ENCODE results near the gene BCAS3.

DNA sequence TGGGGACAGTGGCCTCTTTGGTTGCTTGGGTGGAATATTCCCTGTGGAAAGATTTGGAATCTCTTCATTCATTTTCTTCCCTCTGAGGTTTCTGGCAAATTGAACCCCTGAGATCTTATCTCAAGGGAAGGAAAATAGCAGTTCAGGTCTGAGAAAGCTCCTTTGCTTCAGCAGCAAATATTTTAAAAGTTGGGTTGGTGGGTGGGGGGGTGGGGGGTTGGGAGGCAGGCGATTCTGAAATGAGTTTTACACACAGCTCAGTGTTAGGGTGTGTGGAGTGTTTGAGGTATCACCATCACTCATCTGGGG, 728.8 kb downstream of the BCAS3 start:
- no peak for TF ChIP-seq TSHZ2 (CRISPR knock-in tag; IDR thresholded peaks at IDR 0.05)
- TF ChIP-seq, protein P1, sequence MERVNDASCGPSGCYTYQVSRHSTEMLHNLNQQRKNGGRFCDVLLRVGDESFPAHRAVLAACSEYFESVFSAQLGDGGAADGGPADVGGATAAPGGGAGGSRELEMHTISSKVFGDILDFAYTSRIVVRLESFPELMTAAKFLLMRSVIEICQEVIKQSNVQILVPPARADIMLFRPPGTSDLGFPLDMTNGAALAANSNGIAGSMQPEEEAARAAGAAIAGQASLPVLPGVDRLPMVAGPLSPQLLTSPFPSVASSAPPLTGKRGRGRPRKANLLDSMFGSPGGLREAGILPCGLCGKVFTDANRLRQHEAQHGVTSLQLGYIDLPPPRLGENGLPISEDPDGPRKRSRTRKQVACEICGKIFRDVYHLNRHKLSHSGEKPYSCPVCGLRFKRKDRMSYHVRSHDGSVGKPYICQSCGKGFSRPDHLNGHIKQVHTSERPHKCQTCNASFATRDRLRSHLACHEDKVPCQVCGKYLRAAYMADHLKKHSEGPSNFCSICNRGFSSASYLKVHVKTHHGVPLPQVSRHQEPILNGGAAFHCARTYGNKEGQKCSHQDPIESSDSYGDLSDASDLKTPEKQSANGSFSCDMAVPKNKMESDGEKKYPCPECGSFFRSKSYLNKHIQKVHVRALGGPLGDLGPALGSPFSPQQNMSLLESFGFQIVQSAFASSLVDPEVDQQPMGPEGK (CRISPR knock-in tag; IDR thresholded peaks at IDR 0.05; ENCODE audit: borderline replicate concordance), result no peak
- 0 out of 2 replicates have a peak, but pooled peaks have one; percentile 37 for TF ChIP-seq RARB (CRISPR knock-in tag; IDR thresholded peaks at IDR 0.05)
